ENCODE measurements around the gene BHMT2. TPM values are rescaled to one million over a fixed set of nuclear protein-coding genes. Genes with fewer than 3 reads are reported as not detected.

BHMT2 gene
- total RNA-seq, 4 donors from 2014 or later, result 1.1 to 10.7 (median 2.8) TPM; not detected in 1

- H3K27ac ChIP-seq, result no peak overlapping the region
- TF ChIP-seq POLR2A (IDR thresholded peaks at IDR 0.05) (no peak), CTCF (IDR thresholded peaks at IDR 0.05) (no peak)
- H3K27me3 ChIP-seq, result no peaks in the 10 kb centered on the region
- H3K36me3 ChIP-seq, result no peaks in the 10 kb centered on the region
- peaks cover 0 to 4% (median 0%) of the 10 kb centered on the region in 4 donors for H3K9me3 ChIP-seq
- DNase-seq, result no peak
- H3K4me3 ChIP-seq, result no peak overlapping the region
- H3K4me1 ChIP-seq, result no peaks in the 10 kb centered on the region
These were observed 36.8 kb upstream of the BHMT2 start for GRCh38 chr5:79032782-79033181.

- Histone ChIP-seq H3K9me3 (peaks cover 0 to 4% (median 0%) of the 10 kb centered on the region in 4 donors), H3K27ac (no peak overlapping the region), H3K36me3 (no peaks in the 10 kb centered on the region), H3K4me3 (no peak overlapping the region), H3K4me1 (no peaks in the 10 kb centered on the region), H3K27me3 (no peaks in the 10 kb centered on the region)
- no peak for DNase-seq
- TF ChIP-seq CTCF (IDR thresholded peaks at IDR 0.05) (no peak), POLR2A (IDR thresholded peaks at IDR 0.05) (no peak)
These were observed 34.3 kb upstream of the BHMT2 start for GRCh38 chr5:79035237-79035636.

DNA sequence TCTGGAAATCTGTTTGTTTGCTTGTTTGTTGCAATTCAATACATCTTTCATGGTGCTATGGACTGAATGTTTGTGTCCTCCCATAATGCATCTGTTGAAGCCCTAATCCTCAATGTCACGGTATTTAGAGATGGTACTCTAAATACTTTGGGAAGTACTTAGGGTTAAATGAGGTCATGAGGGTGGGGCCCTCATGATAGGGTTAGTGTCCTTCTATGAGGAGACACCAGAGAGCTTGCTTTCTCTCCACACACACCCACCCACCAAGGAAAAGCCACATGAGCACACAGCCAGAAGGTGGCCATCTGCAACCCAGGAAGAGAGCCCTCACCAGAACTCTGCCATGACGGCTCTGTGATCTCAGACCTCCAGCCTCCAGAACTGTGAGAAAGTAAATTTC is 32.8 kb upstream of the BHMT2 start:
- Histone ChIP-seq H3K4me1 (no peaks in the 10 kb centered on the region), H3K4me3 (no peak overlapping the region), H3K27me3 (no peaks in the 10 kb centered on the region), H3K27ac (no peak overlapping the region), H3K9me3 (peaks cover 0 to 4% (median 0%) of the 10 kb centered on the region in 4 donors), H3K36me3 (no peaks in the 10 kb centered on the region)
- TF ChIP-seq POLR2A (IDR thresholded peaks at IDR 0.05) (no peak), CTCF (IDR thresholded peaks at IDR 0.05) (no peak)
- DNase-seq, result no peak

GRCh38 chr5:79042188-79042587 is 27.4 kb upstream of the BHMT2 start:
- Histone ChIP-seq H3K27ac (no peak overlapping the region), H3K27me3 (no peaks in the 10 kb centered on the region), H3K9me3 (no peaks in the 10 kb centered on the region), H3K36me3 (no peaks in the 10 kb centered on the region), H3K4me1 (no peaks in the 10 kb centered on the region), H3K4me3 (no peak overlapping the region)
- TF ChIP-seq CTCF (IDR thresholded peaks at IDR 0.05) (no peak), POLR2A (IDR thresholded peaks at IDR 0.05) (no peak)
- no peak for DNase-seq

GRCh38 chr5:79047199-79047598 is 22.4 kb upstream of the BHMT2 start:
- no peaks in the 10 kb centered on the region for H3K27me3 ChIP-seq
- H3K27ac ChIP-seq, result no peak overlapping the region
- no peak overlapping the region for H3K4me3 ChIP-seq
- DNase-seq, result no peak
- peaks cover 0 to 4% (median 0%) of the 10 kb centered on the region in 4 donors for H3K9me3 ChIP-seq
- TF ChIP-seq CTCF (IDR thresholded peaks at IDR 0.05) (no peak), POLR2A (IDR thresholded peaks at IDR 0.05) (no peak)
- no peaks in the 10 kb centered on the region for H3K4me1 ChIP-seq
- no peaks in the 10 kb centered on the region for H3K36me3 ChIP-seq

DNA sequence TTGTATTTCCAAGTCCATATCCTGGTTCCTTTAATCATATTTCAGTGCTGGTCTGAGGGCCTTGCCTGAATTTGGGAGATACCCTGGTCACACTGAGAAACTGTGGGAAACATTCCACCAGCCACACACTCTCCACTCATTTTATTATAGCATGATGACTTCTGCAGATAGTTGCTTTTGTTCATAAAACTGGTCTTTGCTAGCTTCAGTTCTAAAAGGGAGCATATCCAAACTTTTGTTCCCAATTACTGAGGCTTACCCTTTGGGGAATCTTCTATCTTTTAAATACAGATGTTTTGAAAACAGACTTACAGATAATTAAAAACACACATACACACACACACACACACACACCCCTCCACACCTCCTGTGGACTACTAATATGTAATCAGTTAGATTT is 21.1 kb upstream of the BHMT2 start:
- no peaks in the 10 kb centered on the region for H3K27me3 ChIP-seq

More for the DNA sequence above, 21.1 kb upstream of the BHMT2 start:
- TF ChIP-seq CTCF (IDR thresholded peaks at IDR 0.05) (no peak), POLR2A (IDR thresholded peaks at IDR 0.05) (no peak)
- H3K9me3 ChIP-seq, result peaks cover 0 to 5% (median 0%) of the 10 kb centered on the region in 4 donors
- no peaks in the 10 kb centered on the region for H3K36me3 ChIP-seq
- no peaks in the 10 kb centered on the region for H3K4me1 ChIP-seq
- no peak overlapping the region for H3K4me3 ChIP-seq
- no peak for DNase-seq
- no peak overlapping the region for H3K27ac ChIP-seq

All from Peyer's patch (tissue), 4 donors.